HG03520 (cell line): Measurements from ENCODE around the gene UPK1A.
"Not testable (repeated sequence)": the region's sequence is repeated elsewhere in the genome, so short reads cannot be mapped to it uniquely, and the experiment has no call there.

ENCODE experiments used
- ATAC-seq: cut with Tn5 transposase; IDR thresholded peaks from one replicate; pipeline ENCODE4 v1.9.1; 2021; ENCODE audit warnings: mild to moderate bottlenecking, moderate library complexity; ENCODE audit not compliant: unreplicated experiment

The UPK1A gene

GRCh38 chr19:35689836-35690235 lies 23.5 kb downstream of the UPK1A start:
- no peak for ATAC-seq

GRCh38 chr19:35691106-35691505 lies 24.8 kb downstream of the UPK1A start:
- ATAC-seq: not testable (repeated sequence)

- ATAC-seq: no peak
Observed at GRCh38 chr19:35692010-35692409, 25.7 kb downstream of the UPK1A start.

- no peak for ATAC-seq
Observed at GRCh38 chr19:35693422-35693821, 27.1 kb downstream of the UPK1A start.

GRCh38 chr19:35693835-35694599 lies 27.7 kb downstream of the UPK1A start:
- peak; percentile 79 for ATAC-seq

- no peak for ATAC-seq
Observed at GRCh38 chr19:35695895-35696422, 29.6 kb downstream of the UPK1A start.

GRCh38 chr19:35696835-35697234 lies 30.5 kb downstream of the UPK1A start:
- no peak for ATAC-seq

GRCh38 chr19:35702223-35703012 lies 36.1 kb downstream of the UPK1A start:
- peak; percentile 97 for ATAC-seq

GRCh38 chr19:35703343-35703742 lies 37.0 kb downstream of the UPK1A start:
- ATAC-seq: no peak

GRCh38 chr19:35704218-35704617 lies 37.9 kb downstream of the UPK1A start, which contains the start of gene ZBTB32:
Gene ZBTB32 (plus strand): TSS chr19:35704558. CDS start chr19:35714627, 10,069 bp downstream.
- ATAC-seq: no peak

GRCh38 chr19:35708391-35708790 lies 42.1 kb downstream of the UPK1A start:
- no peak for ATAC-seq

- no peak for ATAC-seq
Observed at GRCh38 chr19:35710784-35711723, 44.7 kb downstream of the UPK1A start.

GRCh38 chr19:35712567-35713505 lies 46.5 kb downstream of the UPK1A start:
- no peak for ATAC-seq

GRCh38 chr19:35713506-35713850 lies 47.2 kb downstream of the UPK1A start:
- no peak for ATAC-seq

GRCh38 chr19:35713904-35714495 lies 47.7 kb downstream of the UPK1A start:
- no peak for ATAC-seq

- no peak for ATAC-seq
Observed at GRCh38 chr19:35714601-35715354, 48.5 kb downstream of the UPK1A start.

GRCh38 chr19:35715355-35715809 lies 49.1 kb downstream of the UPK1A start:
- ATAC-seq: no peak

- no peak for ATAC-seq
Observed at GRCh38 chr19:35715981-35716800, 49.9 kb downstream of the UPK1A start.
